Activated T-cell treated with anti-CD3 and anti-CD28 coated beads, Interleukin-2, amount 50 U/mL, for 72 hours (primary cell): ENCODE results near the gene GARS1. TPM values are rescaled to one million over a fixed set of nuclear protein-coding genes. Genes with fewer than 3 reads are reported as not detected.

Experiments
- ATAC-seq, 2 donors: fragments of 150-1000 bp; cut with Tn5 transposase; replicated peaks in 1 of 2; 2 replicates each; pipeline ENCODE4 v1.10.0; 2021; ENCODE audit warnings: moderate library complexity in 2 of 2, mild to moderate bottlenecking in 1 of 2
- DNase-seq, 2 donors: peaks; one replicate each; pipeline ENCODE4 v3.0.0; 2021 to 2022; ENCODE audit warnings: mixed read lengths in 1 of 2
- H3K27ac Mint-ChIP-seq: one replicate; pipeline ENCODE4 v1.8.0; 2022; ENCODE audit warnings: mild to moderate bottlenecking, moderate library complexity, mixed read lengths
- H3K27me3 Mint-ChIP-seq: one replicate; pipeline ENCODE4 v1.8.0; 2022; ENCODE audit warnings: low read depth, mixed read lengths
- H3K36me3 Mint-ChIP-seq, 2 donors: one replicate each; pipeline ENCODE4 v1.8.0; 2022; ENCODE audit warnings: mixed read lengths in 2 of 2, mild to moderate bottlenecking in 1 of 2; ENCODE audit not compliant: insufficient read depth in 2 of 2
- H3K4me1 Mint-ChIP-seq: one replicate; pipeline ENCODE4 v1.8.0; 2022; ENCODE audit warnings: low read depth, mixed read lengths
- H3K4me3 Mint-ChIP-seq, 2 donors: one replicate each; pipeline ENCODE4 v1.8.0; 2022; ENCODE audit warnings: mild to moderate bottlenecking in 2 of 2, mixed read lengths in 2 of 2, moderate library complexity in 2 of 2
- H3K9me3 Mint-ChIP-seq, 2 donors: one replicate each; pipeline ENCODE4 v1.8.0; 2022; ENCODE audit warnings: mixed read lengths in 2 of 2
- total RNA-seq, 2 donors: library from RNA; stranded (reverse); gene quantifications; one replicate each; pipeline ENCODE4 v1.2.3, GENCODE V29; 2022

GARS1 gene
- total RNA-seq, 2 donors from 2014 or later, result 526 to 609 TPM

- DNase-seq (no peak), ATAC-seq (no peak)
- H3K9me3 Mint-ChIP-seq, result no peaks in the 10 kb centered on the region
- no peaks in the 10 kb centered on the region for H3K27me3 Mint-ChIP-seq
- peaks cover 0 to 15% of the 10 kb centered on the region in 2 donors for H3K36me3 Mint-ChIP-seq
- H3K4me1 Mint-ChIP-seq, result no peaks in the 10 kb centered on the region
- H3K27ac Mint-ChIP-seq, result peak overlapping the region; percentile 70
- H3K4me3 Mint-ChIP-seq, result no peak overlapping the region
Measured at GRCh38 chr7:30645661-30646060, 51.0 kb downstream of the GARS1 start.

GRCh38 chr7:30646154-30646553 is 51.5 kb downstream of the GARS1 start:
- no peaks in the 10 kb centered on the region for H3K9me3 Mint-ChIP-seq
- H3K27me3 Mint-ChIP-seq, result no peaks in the 10 kb centered on the region
- H3K27ac Mint-ChIP-seq, result no peak overlapping the region
- H3K4me3 Mint-ChIP-seq, result no peak overlapping the region
- ATAC-seq (no peak), DNase-seq (no peak)
- no peaks in the 10 kb centered on the region for H3K4me1 Mint-ChIP-seq
- peaks cover 0 to 15% of the 10 kb centered on the region in 2 donors for H3K36me3 Mint-ChIP-seq

- Mint-ChIP-seq H3K36me3 (peaks cover 0 to 11% of the 10 kb centered on the region in 2 donors), H3K27me3 (no peaks in the 10 kb centered on the region), H3K9me3 (no peaks in the 10 kb centered on the region), H3K4me1 (no peaks in the 10 kb centered on the region), H3K4me3 (no peak overlapping the region), H3K27ac (peak overlapping the region; percentile 25)
- DNase-seq (no peak), ATAC-seq (peak; percentile 12 to 14)
Measured at GRCh38 chr7:30647589-30648364, 53.1 kb downstream of the GARS1 start.

GRCh38 chr7:30648744-30649540 is 54.3 kb downstream of the GARS1 start:
- Mint-ChIP-seq H3K27me3 (no peaks in the 10 kb centered on the region), H3K27ac (no peak overlapping the region)
- DNase-seq, result no peak

GRCh38 chr7:30649717-30650420 is 55.2 kb downstream of the GARS1 start:
- no peaks in the 10 kb centered on the region for H3K27me3 Mint-ChIP-seq

More at GRCh38 chr7:30648744-30649540, 54.3 kb downstream of the GARS1 start:
- Mint-ChIP-seq H3K4me3 (no peak overlapping the region), H3K4me1 (no peaks in the 10 kb centered on the region), H3K36me3 (peaks cover 0 to 11% of the 10 kb centered on the region in 2 donors), H3K9me3 (no peaks in the 10 kb centered on the region)
- peak in 1 of 2 donors; percentile 6 for ATAC-seq

GRCh38 chr7:30650421-30650808 is 55.7 kb downstream of the GARS1 start:
- ATAC-seq, result no peak
- H3K36me3 Mint-ChIP-seq, result peaks cover 0 to 3% of the 10 kb centered on the region in 2 donors
- DNase-seq, result no peak
- no peaks in the 10 kb centered on the region for H3K27me3 Mint-ChIP-seq
- no peaks in the 10 kb centered on the region for H3K4me1 Mint-ChIP-seq
- H3K4me3 Mint-ChIP-seq, result no peak overlapping the region
- no peaks in the 10 kb centered on the region for H3K9me3 Mint-ChIP-seq
- H3K27ac Mint-ChIP-seq, result no peak overlapping the region

More at GRCh38 chr7:30649717-30650420, 55.2 kb downstream of the GARS1 start:
- no peak overlapping the region for H3K27ac Mint-ChIP-seq
- no peak for DNase-seq
- H3K4me3 Mint-ChIP-seq, result no peak overlapping the region
- H3K4me1 Mint-ChIP-seq, result no peaks in the 10 kb centered on the region
- no peaks in the 10 kb centered on the region for H3K9me3 Mint-ChIP-seq
- H3K36me3 Mint-ChIP-seq, result peaks cover 0 to 6% of the 10 kb centered on the region in 2 donors
- no peak for ATAC-seq

- Mint-ChIP-seq H3K4me1 (no peaks in the 10 kb centered on the region), H3K36me3 (no peaks in the 10 kb centered on the region), H3K4me3 (no peak overlapping the region), H3K27ac (no peak overlapping the region), H3K27me3 (no peaks in the 10 kb centered on the region), H3K9me3 (no peaks in the 10 kb centered on the region)
- no peak for ATAC-seq
- no peak for DNase-seq
Measured at GRCh38 chr7:30652132-30652531, 57.5 kb downstream of the GARS1 start.

- Mint-ChIP-seq H3K36me3 (no peaks in the 10 kb centered on the region), H3K27ac (no peak overlapping the region), H3K4me1 (no peaks in the 10 kb centered on the region), H3K4me3 (no peak overlapping the region), H3K27me3 (no peaks in the 10 kb centered on the region), H3K9me3 (no peaks in the 10 kb centered on the region)
- ATAC-seq (peak in 1 of 2 donors; percentile 14), DNase-seq (no peak)
Measured at GRCh38 chr7:30652698-30653641, 58.3 kb downstream of the GARS1 start.

- no peaks in the 10 kb centered on the region for H3K9me3 Mint-ChIP-seq
- no peak overlapping the region for H3K27ac Mint-ChIP-seq
- H3K36me3 Mint-ChIP-seq, result no peaks in the 10 kb centered on the region
- ATAC-seq, result no peak
- DNase-seq, result no peak
- no peak overlapping the region for H3K4me3 Mint-ChIP-seq
- no peaks in the 10 kb centered on the region for H3K27me3 Mint-ChIP-seq
- H3K4me1 Mint-ChIP-seq, result no peaks in the 10 kb centered on the region
Measured at GRCh38 chr7:30654296-30655090, 59.8 kb downstream of the GARS1 start.

GRCh38 chr7:30655096-30655970 is 60.7 kb downstream of the GARS1 start:
- Mint-ChIP-seq H3K4me1 (no peaks in the 10 kb centered on the region), H3K27me3 (no peaks in the 10 kb centered on the region), H3K4me3 (no peak overlapping the region), H3K36me3 (no peaks in the 10 kb centered on the region), H3K9me3 (no peaks in the 10 kb centered on the region), H3K27ac (no peak overlapping the region)
- ATAC-seq (peak in 1 of 2 donors; percentile 3), DNase-seq (no peak)
